ENCODE results near the gene FAM186B. TPM values are rescaled to one million over a fixed set of nuclear protein-coding genes. Genes with fewer than 3 reads are reported as not detected.
A peak's percentile ranks its signal among the peaks of the same experiment; 100 is the strongest.

FAM186B gene
- total and polyA plus RNA-seq, 2 of the 13 experiments (the other 11 are each of a cell fraction or from before 2014, with no cell fraction given), result 0.07 to 0.20 TPM

GRCh38 chr12:49622501-49623141, 17.2 kb upstream of the FAM186B start (continued):
- 0 out of 2 replicates have a peak, but pooled peaks have one; percentile 84 for TF ChIP-seq RNF219 (CRISPR knock-in tag; IDR thresholded peaks at IDR 0.05)
- TF ChIP-seq SMARCE1 (IDR thresholded peaks at IDR 0.05; ENCODE audit: borderline replicate concordance), result no peak
- no peak for TF ChIP-seq SOX6 (IDR thresholded peaks at IDR 0.05)
- peak; percentile 8; the same call in 1 of the 2 replicates for TF ChIP-seq SOX6 (CRISPR knock-in tag; IDR thresholded peaks at IDR 0.05)
- no peak for TF ChIP-seq ZNF552 (CRISPR knock-in tag; IDR thresholded peaks at IDR 0.05; ENCODE audit: borderline replicate concordance)
- no peak for TF ChIP-seq AFF4 (CRISPR knock-in tag; IDR thresholded peaks at IDR 0.05)
- peak; percentile 6; the same call in 1 of the 2 replicates for TF ChIP-seq NCOA2 (CRISPR knock-in tag; IDR thresholded peaks at IDR 0.05)
- no peak for TF ChIP-seq HNF1A (IDR thresholded peaks at IDR 0.05; ENCODE audit: low read depth)
- TF ChIP-seq HNF1A (CRISPR knock-in tag; IDR thresholded peaks at IDR 0.05; ENCODE audit: borderline replicate concordance), result no peak
- TF ChIP-seq ZBTB39 (CRISPR knock-in tag; IDR thresholded peaks at IDR 0.05), result no peak
- peak; percentile 26; the same call in 1 of the 2 replicates for TF ChIP-seq PITX1 (CRISPR knock-in tag; IDR thresholded peaks at IDR 0.05)
- TF ChIP-seq ZNF24 (IDR thresholded peaks at IDR 0.05), result no peak
- TF ChIP-seq MYPOP (CRISPR knock-in tag; IDR thresholded peaks at IDR 0.05), result peak; percentile 83
- no peak for TF ChIP-seq ATF7 (IDR thresholded peaks at IDR 0.05)
- TF ChIP-seq ATF7 (CRISPR knock-in tag; IDR thresholded peaks at IDR 0.05), result no peak
- TF ChIP-seq ZSCAN25 (CRISPR knock-in tag; IDR thresholded peaks at IDR 0.05), result no peak
